ENCODE data around the gene SNCAIP. TPM values are rescaled to one million over a fixed set of nuclear protein-coding genes. Genes with fewer than 3 reads are reported as not detected.

The SNCAIP gene
- total and polyA plus RNA-seq, 12 donors: 1.3 to 6.4 (median 2.7) TPM

DNA sequence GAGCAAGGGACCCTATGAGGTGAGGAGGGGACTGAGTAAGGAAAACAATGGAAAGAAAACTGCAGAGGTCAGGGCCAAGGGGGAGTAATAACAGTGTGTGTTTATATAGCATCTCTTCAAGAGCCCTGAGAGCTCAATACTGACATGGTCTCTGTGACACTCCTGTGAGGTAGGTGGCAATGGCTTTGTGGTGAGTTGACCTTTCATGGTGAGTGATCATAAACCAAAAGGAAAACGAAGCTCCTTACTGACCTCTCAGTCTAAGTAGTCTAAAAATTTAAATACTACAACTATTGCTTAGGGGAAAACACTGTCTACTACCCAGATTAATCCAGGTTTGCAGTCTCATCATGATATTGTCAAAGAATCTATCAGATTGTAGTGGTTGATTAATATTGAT lies 130.9 kb downstream of the SNCAIP start:
- peaks cover 0 to 4% of the 10 kb centered on the region in 2 donors for H3K4me1 ChIP-seq (replicated peaks in 1 of 2)
- no peaks in the 10 kb centered on the region for H3K36me3 ChIP-seq (replicated peaks in 1 of 2)
- WGBS, 4 donors: 43 to 65% (median 58%) methylated on average over 1 of the region's 1 CpG
- TF ChIP-seq POLR2A (IDR thresholded peaks at IDR 0.05): no peak
- TF ChIP-seq, protein P1, sequence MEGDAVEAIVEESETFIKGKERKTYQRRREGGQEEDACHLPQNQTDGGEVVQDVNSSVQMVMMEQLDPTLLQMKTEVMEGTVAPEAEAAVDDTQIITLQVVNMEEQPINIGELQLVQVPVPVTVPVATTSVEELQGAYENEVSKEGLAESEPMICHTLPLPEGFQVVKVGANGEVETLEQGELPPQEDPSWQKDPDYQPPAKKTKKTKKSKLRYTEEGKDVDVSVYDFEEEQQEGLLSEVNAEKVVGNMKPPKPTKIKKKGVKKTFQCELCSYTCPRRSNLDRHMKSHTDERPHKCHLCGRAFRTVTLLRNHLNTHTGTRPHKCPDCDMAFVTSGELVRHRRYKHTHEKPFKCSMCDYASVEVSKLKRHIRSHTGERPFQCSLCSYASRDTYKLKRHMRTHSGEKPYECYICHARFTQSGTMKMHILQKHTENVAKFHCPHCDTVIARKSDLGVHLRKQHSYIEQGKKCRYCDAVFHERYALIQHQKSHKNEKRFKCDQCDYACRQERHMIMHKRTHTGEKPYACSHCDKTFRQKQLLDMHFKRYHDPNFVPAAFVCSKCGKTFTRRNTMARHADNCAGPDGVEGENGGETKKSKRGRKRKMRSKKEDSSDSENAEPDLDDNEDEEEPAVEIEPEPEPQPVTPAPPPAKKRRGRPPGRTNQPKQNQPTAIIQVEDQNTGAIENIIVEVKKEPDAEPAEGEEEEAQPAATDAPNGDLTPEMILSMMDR (IDR thresholded peaks at IDR 0.05): no peak
- H3K4me3 ChIP-seq: no peak overlapping the region
- H3K9me3 ChIP-seq (replicated peaks in 1 of 3): no peaks in the 10 kb centered on the region
- no peak overlapping the region for H3K27ac ChIP-seq
- intact Hi-C loops (cut with DNase I): no loop called here
- H3K27me3 ChIP-seq: no peaks in the 10 kb centered on the region
- DNase-seq: no peak

DNA sequence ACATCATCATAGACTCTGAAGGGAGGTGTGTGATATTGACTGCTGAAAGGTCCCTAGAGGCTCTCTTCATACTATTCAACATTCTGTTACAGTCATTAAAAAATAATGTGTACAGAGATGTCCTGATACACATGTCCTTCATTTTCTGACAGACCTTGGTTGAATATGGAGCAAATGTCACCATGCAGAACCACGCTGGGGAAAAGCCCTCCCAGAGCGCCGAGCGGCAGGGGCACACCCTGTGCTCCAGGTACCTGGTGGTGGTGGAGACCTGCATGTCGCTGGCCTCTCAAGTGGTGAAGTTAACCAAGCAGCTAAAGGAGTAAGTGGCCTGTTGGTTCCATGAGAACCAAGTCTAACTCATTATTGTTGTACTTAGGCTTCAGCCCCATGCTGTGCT lies 132.4 kb downstream of the SNCAIP start:
- Histone ChIP-seq H3K27me3 (no peaks in the 10 kb centered on the region), H3K9me3 (replicated peaks in 1 of 3) (no peaks in the 10 kb centered on the region), H3K27ac (no peak overlapping the region), H3K4me1 (replicated peaks in 1 of 2) (peaks cover 0 to 4% of the 10 kb centered on the region in 2 donors), H3K4me3 (no peak overlapping the region), H3K36me3 (replicated peaks in 1 of 2) (no peaks in the 10 kb centered on the region)
- DNase-seq: no peak
- TF ChIP-seq, protein P1 (IDR thresholded peaks at IDR 0.05): no peak
- no peak for TF ChIP-seq POLR2A (IDR thresholded peaks at IDR 0.05)
- 95 to 98% (median 97%) methylated on average over 5 of the region's 5 CpGs for WGBS, 4 donors
- intact Hi-C loops (cut with DNase I): no loop called here

DNA sequence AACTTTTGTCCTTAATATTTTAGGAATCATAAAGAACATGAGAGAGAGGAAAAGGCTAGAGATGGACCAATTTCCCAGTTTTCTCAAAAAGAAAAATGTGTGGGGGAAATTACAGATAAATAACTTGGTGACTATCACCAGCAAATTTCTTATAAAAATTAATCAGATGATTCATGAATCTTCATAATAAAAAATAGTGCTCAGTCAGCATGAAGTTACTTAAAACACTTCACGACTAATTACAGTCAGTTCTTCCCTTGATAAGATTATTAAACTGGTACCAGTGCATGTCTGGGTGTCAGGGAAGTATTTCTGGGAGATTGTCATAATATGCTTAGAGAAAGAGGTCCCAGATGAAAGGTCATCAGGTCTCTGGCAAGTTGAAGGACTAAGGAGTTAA lies 133.0 kb downstream of the SNCAIP start:
- no peak for DNase-seq
- Histone ChIP-seq H3K9me3 (replicated peaks in 1 of 3) (no peaks in the 10 kb centered on the region), H3K4me3 (no peak overlapping the region), H3K4me1 (replicated peaks in 1 of 2) (no peaks in the 10 kb centered on the region), H3K36me3 (replicated peaks in 1 of 2) (no peaks in the 10 kb centered on the region), H3K27me3 (no peaks in the 10 kb centered on the region), H3K27ac (no peak overlapping the region)
- TF ChIP-seq, protein P1 (IDR thresholded peaks at IDR 0.05): no peak
- no peak for TF ChIP-seq POLR2A (IDR thresholded peaks at IDR 0.05)
- WGBS, 4 donors: 64 to 90% (median 81%) methylated on average over 1 of the region's 1 CpG
- intact Hi-C loops (cut with DNase I): no loop called here

DNA sequence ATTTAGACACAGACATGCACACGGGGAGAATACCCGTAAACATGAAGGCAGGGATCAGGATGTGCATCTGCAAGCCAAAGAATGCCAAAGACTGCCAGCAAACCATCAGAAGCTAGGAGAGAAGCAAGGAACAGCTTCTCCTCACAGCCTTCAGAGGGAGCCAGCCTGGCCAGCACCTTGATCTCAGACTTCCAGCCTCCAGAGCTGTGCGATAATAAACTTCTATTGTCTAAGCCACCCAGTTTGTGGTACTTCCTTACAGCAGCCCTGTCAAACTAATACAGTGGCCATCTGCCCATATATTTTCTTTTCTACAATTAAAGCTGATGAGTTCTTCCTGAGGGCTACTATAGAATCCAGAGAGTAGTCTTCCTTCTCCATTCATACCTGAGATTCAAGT lies 135.0 kb downstream of the SNCAIP start:
- no peak overlapping the region for H3K27ac ChIP-seq
- TF ChIP-seq, protein P1 (IDR thresholded peaks at IDR 0.05): no peak
- no peak for TF ChIP-seq POLR2A (IDR thresholded peaks at IDR 0.05)
- WGBS, 4 donors: 92 to 95% (median 93%) methylated on average over 3 of the region's 3 CpGs

More for the DNA sequence above, 135.0 kb downstream of the SNCAIP start:
- intact Hi-C loops (cut with DNase I): no loop called here
- Histone ChIP-seq H3K27me3 (no peaks in the 10 kb centered on the region), H3K4me3 (no peak overlapping the region), H3K9me3 (replicated peaks in 1 of 3) (no peaks in the 10 kb centered on the region), H3K36me3 (replicated peaks in 1 of 2) (no peaks in the 10 kb centered on the region), H3K4me1 (replicated peaks in 1 of 2) (no peaks in the 10 kb centered on the region)
- no peak for DNase-seq

All from adrenal gland (tissue), 12 donors.